NCI-H2029 (cell line): ENCODE measurements around the gene MXI1.
A peak's percentile ranks its signal among the peaks of the same experiment; 100 is the strongest.

ENCODE experiments used
- DNase-seq: peaks from one replicate; lab custom pipeline; 2025; lab: John Stamatoyannopoulos, UW

MXI1 gene

DNA sequence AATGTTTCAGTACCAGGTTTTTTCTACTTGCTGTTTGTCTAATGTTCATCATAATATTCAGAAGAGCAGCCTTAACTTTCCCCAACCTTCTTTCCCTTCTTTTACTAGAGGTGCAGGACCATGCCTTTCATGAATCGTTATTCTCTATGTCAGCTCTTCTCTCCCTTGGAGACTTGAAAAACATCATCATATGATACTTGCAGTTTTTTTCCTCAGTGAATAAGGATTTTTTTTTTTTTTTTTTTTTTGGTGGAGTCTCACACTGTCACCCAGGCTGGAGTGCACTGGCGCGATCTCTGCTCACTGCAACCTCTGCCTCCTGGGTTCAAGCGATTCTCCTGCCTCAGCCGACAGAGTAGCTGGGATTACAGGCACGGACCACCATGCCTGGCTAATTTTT lies 67.2 kb downstream of the MXI1 start:
- DNase-seq = no peak

GRCh38 chr10:110275128-110275729 lies 67.8 kb downstream of the MXI1 start:
- DNase-seq = no peak

GRCh38 chr10:110276603-110277002 lies 69.2 kb downstream of the MXI1 start:
- DNase-seq = no peak

GRCh38 chr10:110277591-110277990 lies 70.2 kb downstream of the MXI1 start:
- no peak for DNase-seq

DNA sequence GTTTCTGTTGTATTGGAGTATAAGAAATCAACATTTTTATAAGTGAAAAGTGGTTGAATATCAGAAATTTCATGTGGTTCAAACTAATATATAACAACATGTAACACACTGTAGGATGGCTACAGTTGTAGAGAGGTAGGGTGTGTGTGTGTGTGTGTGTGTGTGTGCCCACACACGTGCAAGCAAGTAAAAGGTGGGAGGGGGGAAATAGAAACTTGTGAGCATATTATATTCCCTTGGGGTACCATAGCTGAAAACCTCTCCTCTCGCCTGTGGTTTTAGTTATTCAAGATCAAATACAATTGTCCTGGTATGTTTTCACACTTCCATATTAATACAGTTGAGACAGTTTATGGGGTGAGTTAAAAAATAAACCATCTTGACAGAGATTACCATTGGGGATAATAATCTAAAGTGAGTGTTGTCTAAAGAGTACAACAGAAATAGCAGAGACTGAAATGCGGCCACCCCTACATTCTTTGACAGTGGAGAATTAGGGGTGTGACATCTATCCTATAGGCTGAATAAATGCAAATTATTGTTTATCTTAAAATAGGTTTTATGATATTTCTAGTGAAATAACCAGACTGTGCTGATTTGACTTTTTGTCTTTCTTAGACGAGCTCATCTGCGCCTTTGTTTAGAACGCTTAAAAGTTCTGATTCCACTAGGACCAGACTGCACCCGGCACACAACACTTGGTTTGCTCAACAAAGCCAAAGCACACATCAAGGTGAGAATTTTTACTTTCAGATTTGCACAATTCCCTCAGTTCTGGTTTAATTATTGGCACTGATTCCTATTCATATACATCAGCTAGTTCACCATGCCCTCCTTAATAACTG lies 71.4 kb downstream of the MXI1 start:
- DNase-seq = no peak

DNA sequence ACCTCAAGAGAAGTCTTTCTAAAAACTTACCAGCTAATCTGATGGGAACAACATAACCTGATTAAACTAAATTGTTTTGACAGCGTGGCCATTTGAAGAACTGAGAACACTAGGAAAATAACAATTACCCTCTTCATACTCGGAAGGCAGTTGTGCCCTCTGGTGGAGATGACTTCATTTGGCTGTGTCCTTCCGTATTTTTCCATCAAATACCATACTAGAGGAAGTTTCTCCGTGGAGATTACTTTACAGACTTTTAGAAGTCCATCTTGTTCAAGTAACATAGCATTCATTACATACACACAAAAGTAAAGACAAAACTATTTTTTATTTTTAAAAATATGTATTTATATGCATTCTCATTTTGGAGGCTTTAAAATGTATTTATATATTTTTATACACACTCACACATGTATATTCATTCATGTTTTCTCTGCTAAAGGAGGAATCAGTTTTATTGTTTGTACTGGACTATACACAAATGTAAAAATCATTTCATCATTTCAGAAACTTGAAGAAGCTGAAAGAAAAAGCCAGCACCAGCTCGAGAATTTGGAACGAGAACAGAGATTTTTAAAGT lies 72.1 kb downstream of the MXI1 start:
- peak; percentile 4 for DNase-seq

DNA sequence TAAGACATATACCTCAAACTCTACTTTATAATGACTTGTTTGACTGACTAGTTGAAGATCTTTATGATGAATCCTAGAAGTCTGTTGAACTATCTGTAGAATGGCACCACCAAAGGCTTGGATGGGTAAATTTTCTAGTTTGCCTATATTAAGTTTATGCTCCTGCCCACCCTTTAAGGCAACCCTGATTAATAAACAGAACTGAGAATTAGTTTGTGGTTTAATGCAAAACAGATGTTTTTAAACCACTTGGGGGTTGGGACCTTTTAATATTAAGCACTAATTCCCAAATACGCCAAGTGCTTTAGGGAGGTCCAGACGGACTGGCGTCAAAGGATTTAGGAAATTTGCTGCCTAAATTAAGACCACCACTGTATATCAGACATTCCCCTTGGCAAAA lies 76.9 kb downstream of the MXI1 start:
- DNase-seq = no peak

GRCh38 chr10:110285501-110285900 lies 78.1 kb downstream of the MXI1 start:
- no peak for DNase-seq

GRCh38 chr10:110286841-110287240 lies 79.4 kb downstream of the MXI1 start:
- no peak for DNase-seq

- DNase-seq = no peak
These were observed 89.6 kb downstream of the MXI1 start for GRCh38 chr10:110296966-110297365.

DNA sequence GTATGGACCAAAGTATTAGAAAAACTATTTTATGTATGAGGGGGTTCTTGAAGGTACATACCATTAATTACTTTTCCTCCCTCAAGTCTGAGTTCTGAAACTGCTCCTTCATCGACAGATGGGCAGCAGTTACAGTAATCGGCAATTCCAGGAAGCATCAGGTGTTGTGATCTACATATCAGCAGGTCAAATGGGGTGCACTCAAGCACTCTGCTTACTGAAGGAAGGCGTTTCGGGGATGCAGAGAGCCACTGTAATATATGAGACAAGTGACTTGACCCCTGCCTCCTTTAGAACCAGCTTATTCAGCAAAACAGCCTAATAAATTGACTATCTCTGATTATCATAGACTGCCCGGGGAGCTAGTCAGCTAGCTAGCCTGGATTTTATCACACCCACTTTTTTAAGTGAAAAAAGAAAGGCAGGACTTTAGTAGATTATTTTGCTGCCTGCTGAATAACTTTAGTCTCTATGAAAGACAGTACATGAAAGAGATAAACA lies 93.1 kb downstream of the MXI1 start:
- DNase-seq = no peak

GRCh38 chr10:110303681-110304080 lies 96.3 kb downstream of the MXI1 start:
- DNase-seq = no peak

GRCh38 chr10:110304394-110304779 lies 97.0 kb downstream of the MXI1 start:
- no peak for DNase-seq

DNA sequence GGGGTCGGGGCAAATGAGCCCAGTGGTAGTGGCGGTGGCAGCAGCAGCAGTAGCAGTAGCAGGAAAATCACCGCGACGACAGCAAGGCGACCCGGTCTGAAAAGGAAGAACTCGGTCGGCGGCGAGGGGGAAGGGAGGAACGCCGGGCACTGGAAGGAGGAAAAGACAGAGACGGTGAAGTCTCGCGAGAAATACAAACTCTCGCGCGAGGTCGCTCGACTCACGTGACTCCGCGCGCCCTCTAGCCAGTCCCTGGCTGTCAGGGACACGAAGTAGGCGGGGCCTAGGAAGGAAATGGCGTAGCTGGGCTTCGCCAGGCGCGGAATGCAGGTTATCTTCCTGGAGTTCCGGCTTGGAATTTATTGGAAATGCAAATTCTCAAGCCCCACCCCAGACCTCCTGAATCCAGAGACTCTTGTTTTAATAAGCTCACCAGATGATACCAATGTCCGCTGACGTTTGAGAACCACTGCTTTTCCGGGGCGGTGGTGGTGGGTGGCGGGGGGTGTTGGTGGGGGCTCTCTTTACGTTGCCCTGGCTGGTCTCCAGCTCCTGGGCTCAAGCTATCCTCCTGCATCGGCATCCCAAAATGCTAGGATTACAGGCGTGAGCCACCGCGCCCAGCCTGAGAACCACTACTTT lies 97.5 kb downstream of the MXI1 start, which contains the start of gene SMNDC1:
TSS of gene SMNDC1 (minus strand) at position 141 of the 642 bp plus-strand sequence. CDS start 1,333 bp downstream, outside the sequence.
- peak; percentile 90 for DNase-seq

DNA sequence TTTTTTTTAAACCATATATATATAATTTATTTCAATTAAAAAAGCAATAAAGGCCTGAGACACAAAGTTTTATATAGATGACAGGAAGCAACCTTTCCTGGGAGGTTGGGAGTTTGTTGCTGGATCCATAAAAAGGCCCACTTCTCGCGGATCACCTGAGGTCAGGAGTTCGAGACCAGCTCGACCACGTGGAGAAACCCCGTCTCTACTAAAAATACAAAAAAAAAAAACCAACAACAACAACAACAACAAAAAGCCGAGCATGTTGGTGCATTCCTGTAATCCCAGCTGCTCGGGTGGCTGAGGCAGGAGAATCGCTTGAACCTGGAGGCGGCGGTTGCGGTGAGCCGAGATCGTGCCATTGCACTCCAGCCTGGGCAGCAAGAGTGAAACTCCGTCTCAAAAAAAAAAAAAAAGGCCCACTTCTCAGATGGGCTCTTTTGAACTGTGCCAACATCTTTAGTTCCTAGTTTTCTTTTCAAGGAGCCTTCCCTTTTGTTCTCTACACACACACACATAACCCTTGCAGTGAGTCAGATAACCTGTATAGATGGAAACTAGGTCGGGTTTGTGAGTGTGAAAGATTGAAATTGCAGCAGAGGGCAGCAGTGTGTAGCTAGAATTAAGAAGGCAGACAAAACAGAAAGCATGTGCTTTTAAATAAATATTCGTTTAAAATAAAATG lies 98.5 kb downstream of the MXI1 start:
- peak; percentile 4 for DNase-seq

DNA sequence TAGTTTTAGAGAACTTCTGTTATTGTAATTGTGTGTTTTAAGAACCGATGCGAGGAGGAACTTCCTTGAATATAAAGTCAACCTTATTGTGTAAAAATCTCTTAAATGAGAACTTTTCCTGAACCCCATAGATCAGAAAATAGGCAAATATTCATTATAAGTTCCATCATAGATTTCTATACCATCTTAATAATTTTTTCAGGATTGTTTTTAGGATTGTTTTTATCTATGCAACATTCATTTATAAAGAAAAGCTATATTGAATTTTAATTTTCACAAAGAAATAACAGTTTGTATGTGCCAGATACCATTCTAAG lies 99.0 kb downstream of the MXI1 start:
- no peak for DNase-seq

DNA sequence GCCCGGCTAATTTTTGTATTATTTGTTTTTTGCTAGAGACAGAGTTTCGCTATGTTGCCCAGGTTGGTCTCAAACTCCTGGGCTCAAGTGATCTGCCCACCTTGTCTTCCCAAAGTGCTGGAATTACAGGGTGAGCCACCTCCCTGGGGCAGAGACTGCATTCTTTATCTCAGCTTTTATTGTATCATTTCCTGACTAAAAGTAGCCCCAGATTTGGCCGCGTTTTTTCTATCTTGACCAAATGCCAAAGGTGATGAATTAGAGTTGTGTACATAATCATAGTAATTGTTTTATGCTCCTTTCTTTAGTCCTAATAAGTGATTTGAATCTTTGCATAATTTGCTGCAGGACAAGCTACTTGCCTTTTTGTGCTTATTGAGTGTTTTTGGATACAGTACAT lies 100.4 kb downstream of the MXI1 start:
- no peak for DNase-seq

GRCh38 chr10:110310741-110311140 lies 103.3 kb downstream of the MXI1 start:
- DNase-seq = no peak

DNA sequence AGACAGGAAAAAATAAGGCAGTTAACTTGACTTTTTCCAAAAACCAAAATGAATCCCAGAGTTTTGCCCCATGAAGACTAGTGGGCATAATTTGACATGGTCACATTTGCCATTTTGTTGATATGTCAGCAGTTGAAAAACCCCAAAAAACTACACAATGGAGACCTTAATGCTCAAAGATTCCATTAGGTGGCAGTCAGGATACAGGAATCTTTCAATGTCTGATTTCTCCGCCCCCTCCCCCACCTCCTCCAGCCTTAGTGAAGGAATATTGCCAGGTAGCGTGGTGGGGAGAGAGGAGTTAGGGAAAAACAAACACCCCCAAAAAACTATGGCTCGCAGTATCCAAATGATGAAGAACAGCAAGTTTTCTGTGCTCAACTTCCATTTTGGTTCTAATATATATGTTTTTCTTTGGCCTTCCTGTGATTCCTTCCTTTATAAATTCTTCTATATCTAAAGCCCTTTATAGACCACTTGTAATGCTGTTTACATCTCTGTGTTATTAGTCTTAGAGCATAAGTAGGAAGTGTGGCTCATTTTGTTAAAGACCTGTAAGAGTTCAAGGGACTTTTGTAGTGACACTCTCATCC lies 104.0 kb downstream of the MXI1 start:
- peak; percentile 18 for DNase-seq

GRCh38 chr10:110312206-110312605 lies 104.8 kb downstream of the MXI1 start:
- no peak for DNase-seq

DNA sequence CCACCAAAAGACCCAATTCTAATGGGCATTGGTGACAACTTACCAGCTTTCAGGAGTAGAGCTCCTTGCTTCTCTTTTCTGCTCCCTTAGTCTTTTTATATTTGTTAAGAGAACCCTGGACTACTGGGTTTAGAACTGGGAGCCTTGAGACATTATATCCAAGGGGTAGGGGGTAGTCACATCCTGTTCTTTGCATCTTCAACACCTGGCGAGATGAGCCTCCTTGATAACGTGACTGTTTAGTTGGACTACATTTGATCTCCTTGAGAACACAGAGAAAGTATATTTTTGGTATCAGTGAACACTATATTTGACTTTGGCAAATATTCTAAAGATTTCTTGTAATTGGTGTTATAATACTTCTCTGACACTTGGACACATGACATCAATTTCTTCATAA lies 106.3 kb downstream of the MXI1 start:
- DNase-seq = no peak
